B cell (primary cell): ENCODE measurements around the gene BCAS4. TPM values are rescaled to one million over a fixed set of nuclear protein-coding genes. Genes with fewer than 3 reads are reported as not detected.

Experiments used
- ATAC-seq: fragments of 200-7000 bp; cut with Tn5 transposase; one replicate; pipeline ENCODE4 v1.10.0; 2021; ENCODE audit warnings: low read depth, mild to moderate bottlenecking, moderate number of reproducible peaks, moderate library complexity
- CTCF ChIA-PET: fragments of 350-600 bp; sonication (Branson Sonifier 250); formaldehyde crosslinking; loops from one replicate; lab custom pipeline; 2021; ENCODE audit warnings: antibody characterized with exemption, inconsistent platforms; lab: Charles Lee
- POLR2A ChIA-PET: fragments of 350-600 bp; sonication (Branson Sonifier 250); formaldehyde crosslinking; loops from one replicate; lab custom pipeline; 2021; ENCODE audit warnings: antibody characterized with exemption; lab: Charles Lee
- DNase-seq: peaks from one replicate; pipeline ENCODE4 v3.0.0; 2013
- H2AFZ ChIP-seq: 2 replicates; pipeline ENCODE4 v1.6.1; 2012; ENCODE audit warnings: mild to moderate bottlenecking, low read depth, low read length; ENCODE audit not compliant: insufficient read depth, poor library complexity, severe bottlenecking
- H3K27ac ChIP-seq, 2 donors: 1 replicate in 1 of 2; 2 replicates in 1 of 2; pipeline ENCODE4 v1.5.1; 2012 to 2013; ENCODE audit warnings: low read length in 2 of 2, mild to moderate bottlenecking in 2 of 2, moderate library complexity in 1 of 2
- H3K27me3 ChIP-seq, 4 experiments: fragments of 200-600 bp in 1 of 4; sonication (generic) in 1 of 4; replicated peaks in 1 of 4; 1 replicate in 2 of 4; 2 replicates in 2 of 4; pipeline versions ENCODE4 v1.6.1 to v1.7.0; 2013 to 2016; ENCODE audit warnings: low read length in 3 of 4, mild to moderate bottlenecking in 2 of 4, mixed read lengths in 1 of 4, moderate library complexity in 1 of 4; ENCODE audit not compliant: insufficient read depth in 4 of 4, control insufficient read depth in 3 of 4; ENCODE audit errors: control extremely low read depth in 1 of 4
- H3K36me3 ChIP-seq, 2 experiments: replicated peaks in 1 of 2; 1 replicate in 1 of 2; 2 replicates in 1 of 2; pipeline versions ENCODE4 v1.6.1 to v1.7.1; 2013; ENCODE audit warnings: low read length in 1 of 2; ENCODE audit not compliant: insufficient read depth in 2 of 2, control insufficient read depth in 1 of 2; ENCODE audit errors: control extremely low read depth in 1 of 2, extremely low read depth in 1 of 2
- H3K4me1 ChIP-seq, 2 donors: fragments of 200-600 bp in 1 of 2; sonication (generic) in 1 of 2; 1 replicate in 1 of 2; 2 replicates in 1 of 2; pipeline versions ENCODE4 v1.5.1 to v1.6.1; 2013 to 2017; ENCODE audit warnings: low read length in 2 of 2; ENCODE audit not compliant: control insufficient read depth in 2 of 2, insufficient read depth in 2 of 2
- H3K4me2 ChIP-seq: replicated peaks from 2 replicates; pipeline ENCODE3; 2012; ENCODE audit warnings: mild to moderate bottlenecking, low read depth, low read length; ENCODE audit not compliant: poor library complexity, severe bottlenecking
- H3K4me3 ChIP-seq, 5 experiments: fragments of 200-600 bp in 1 of 5; sonication (generic) in 1 of 5; 1 replicate in 3 of 5; 2 replicates in 2 of 5; pipeline versions ENCODE4 v1.5.1 to v1.7.0; 2011 to 2016; ENCODE audit warnings: low read length in 4 of 5, mild to moderate bottlenecking in 4 of 5, low read depth in 2 of 5, control low read depth in 1 of 5, moderate library complexity in 1 of 5; ENCODE audit not compliant: insufficient read depth in 1 of 5; ENCODE audit errors: control extremely low read depth in 1 of 5, extremely low read depth in 1 of 5
- H3K79me2 ChIP-seq: fragments of 200-600 bp; sonication (generic); one replicate; pipeline ENCODE4 v1.6.0; 2016; ENCODE audit warnings: low read length; ENCODE audit not compliant: control insufficient read depth, insufficient read depth
- H3K9ac ChIP-seq: fragments of 200-600 bp; sonication (generic); 2 replicates; pipeline ENCODE4 v1.6.1; 2017; ENCODE audit warnings: mild to moderate bottlenecking, low read length, moderate library complexity
- H3K9me3 ChIP-seq, 3 donors: one replicate each; pipeline versions ENCODE4 v1.6.1 to v1.7.1; 2013; ENCODE audit warnings: low read length in 2 of 3; ENCODE audit not compliant: control insufficient read depth in 2 of 3, insufficient read depth in 1 of 3; ENCODE audit errors: control extremely low read depth in 1 of 3
- H4K20me1 ChIP-seq: 2 replicates; pipeline ENCODE4 v1.6.0; 2012; ENCODE audit warnings: mild to moderate bottlenecking, low read length; ENCODE audit not compliant: insufficient read depth, control insufficient read depth, poor library complexity, severe bottlenecking
- H3K27ac Mint-ChIP-seq: one replicate; pipeline ENCODE4 v1.8.0; 2021; ENCODE audit warnings: mixed read lengths
- H3K27me3 Mint-ChIP-seq: one replicate; pipeline ENCODE4 v1.8.0; 2021; ENCODE audit warnings: mixed read lengths
- H3K4me1 Mint-ChIP-seq: one replicate; pipeline ENCODE4 v1.8.0; 2021; ENCODE audit warnings: mixed read lengths
- H3K4me3 Mint-ChIP-seq: one replicate; pipeline ENCODE4 v1.8.0; 2021; ENCODE audit warnings: mixed read lengths
- H3K9me3 Mint-ChIP-seq: one replicate; pipeline ENCODE4 v1.8.0; 2022; ENCODE audit warnings: mixed read lengths; ENCODE audit not compliant: insufficient read depth
- CTCF ChIP-seq: fragments of 200-600 bp; IDR thresholded peaks from one replicate; pipeline ENCODE4 v1.8.0; 2022; ENCODE audit warnings: antibody characterized with exemption, mild to moderate bottlenecking
- EZH2 ChIP-seq: IDR thresholded peaks from 2 replicates; pipeline ENCODE4 v1.6.1; 2012; ENCODE audit warnings: borderline replicate concordance, low read depth, mild to moderate bottlenecking, moderate library complexity, low read length; ENCODE audit not compliant: insufficient read depth, poor library complexity, severe bottlenecking
- WGBS: methylation state at CpG from one replicate; pipeline ENCODE4 v1.1.5; 2013; ENCODE audit warnings: missing lambda C conversion rate; ENCODE audit not compliant: insufficient coverage; 5-methylcytosine and 5-hydroxymethylcytosine counted together
- intact Hi-C: fragments of 100-400 bp; cut with micrococcal nuclease; formaldehyde crosslinking; loops from one replicate; pipeline ENCODE4 v1.10.0; 2022
- polyA plus RNA-seq: library from polyadenylated mRNA; depleted of rRNA; stranded (reverse); fragments of >200 nt; gene quantifications from 2 replicates; pipeline ENCODE4 v1.2.3, GENCODE V29; 2012
- total RNA-seq, 2 donors: library from RNA; stranded (reverse); fragments of 120-200 nt in 1 of 2; gene quantifications; 1 replicate in 1 of 2; 2 replicates in 1 of 2; pipeline versions ENCODE4 v1.2.3 to v1.2.4, GENCODE V29; 2013 to 2022

Gene BCAS4
- total and polyA plus RNA-seq, 2 donors (not counting 1 experiment from before 2014, with no cell fraction given), result 44.8 to 88.2 TPM

- no peaks in the 10 kb centered on the region for H3K9me3 ChIP-seq
- no peak overlapping the region for H3K4me2 ChIP-seq
- H3K79me2 ChIP-seq, result no peaks in the 10 kb centered on the region
- H3K36me3 ChIP-seq, result no peaks in the 10 kb centered on the region
- Mint-ChIP-seq H3K9me3 (no peaks in the 10 kb centered on the region), H3K4me1 (no peaks in the 10 kb centered on the region), H3K4me3 (no peak overlapping the region), H3K27ac (no peak overlapping the region), H3K27me3 (peaks cover 15% of the 10 kb centered on the region)
- ATAC-seq, result no peak
- no peak for TF ChIP-seq EZH2
- TF ChIP-seq CTCF, result no peak
- no peak overlapping the region for H3K4me3 ChIP-seq
- H3K27ac ChIP-seq, result no peak overlapping the region
- ChIA-PET CTCF (interaction anchor here (1.1 kb wide), 1 partner anchor 9 kb away, joined by 3 read pairs; no protein-coding TSS in a partner anchor), POLR2A (no interaction called here)
- H3K4me1 ChIP-seq, result no peaks in the 10 kb centered on the region
- WGBS, result 69% methylated on average over 4 of the region's 4 CpGs
- no peaks in the 10 kb centered on the region for H3K27me3 ChIP-seq
- no peaks in the 10 kb centered on the region for H4K20me1 ChIP-seq
- H2AFZ ChIP-seq, result no peak overlapping the region
- H3K9ac ChIP-seq, result no peak overlapping the region
- intact Hi-C loops, result no loop called here
- no peak for DNase-seq
These were observed 10.4 kb upstream of the BCAS4 start for GRCh38 chr20:50784464-50784863.

- Histone ChIP-seq H3K4me1 (peaks cover 9 to 13% of the 10 kb centered on the region in 2 donors), H3K36me3 (no peaks in the 10 kb centered on the region), H3K9me3 (no peaks in the 10 kb centered on the region), H3K4me2 (no peak overlapping the region), H3K9ac (no peak overlapping the region), H3K27ac (no peak overlapping the region), H3K4me3 (no peak overlapping the region), H2AFZ (no peak overlapping the region), H3K27me3 (no peaks in the 10 kb centered on the region), H4K20me1 (no peaks in the 10 kb centered on the region), H3K79me2 (no peaks in the 10 kb centered on the region)
- CTCF ChIA-PET, result no interaction called here
- DNase-seq (no peak), ATAC-seq (no peak)
- no peak overlapping the region for H3K27ac Mint-ChIP-seq
- H3K4me1 Mint-ChIP-seq, result peaks cover 9% of the 10 kb centered on the region
- TF ChIP-seq EZH2 (no peak), CTCF (no peak)
- 100% methylated on average over 5 of the region's 9 CpGs for WGBS
- H3K27me3 Mint-ChIP-seq, result peaks cover 2% of the 10 kb centered on the region
- no peak overlapping the region for H3K4me3 Mint-ChIP-seq
- H3K9me3 Mint-ChIP-seq, result no peaks in the 10 kb centered on the region
- intact Hi-C loops, result no loop called here
- POLR2A ChIA-PET, result interaction anchor here (0.6 kb wide), 1 partner anchor 77 kb away, joined by 4 read pairs; no protein-coding TSS in a partner anchor
These were observed 8.2 kb upstream of the BCAS4 start for GRCh38 chr20:50786703-50787102.
